Midbrain (tissue), 1 donor: ENCODE results near the gene ZMIZ1.

Source experiments
- DNase-seq: peaks from one replicate; lab custom pipeline; 2025; lab: John Stamatoyannopoulos, UW

Gene ZMIZ1

DNA sequence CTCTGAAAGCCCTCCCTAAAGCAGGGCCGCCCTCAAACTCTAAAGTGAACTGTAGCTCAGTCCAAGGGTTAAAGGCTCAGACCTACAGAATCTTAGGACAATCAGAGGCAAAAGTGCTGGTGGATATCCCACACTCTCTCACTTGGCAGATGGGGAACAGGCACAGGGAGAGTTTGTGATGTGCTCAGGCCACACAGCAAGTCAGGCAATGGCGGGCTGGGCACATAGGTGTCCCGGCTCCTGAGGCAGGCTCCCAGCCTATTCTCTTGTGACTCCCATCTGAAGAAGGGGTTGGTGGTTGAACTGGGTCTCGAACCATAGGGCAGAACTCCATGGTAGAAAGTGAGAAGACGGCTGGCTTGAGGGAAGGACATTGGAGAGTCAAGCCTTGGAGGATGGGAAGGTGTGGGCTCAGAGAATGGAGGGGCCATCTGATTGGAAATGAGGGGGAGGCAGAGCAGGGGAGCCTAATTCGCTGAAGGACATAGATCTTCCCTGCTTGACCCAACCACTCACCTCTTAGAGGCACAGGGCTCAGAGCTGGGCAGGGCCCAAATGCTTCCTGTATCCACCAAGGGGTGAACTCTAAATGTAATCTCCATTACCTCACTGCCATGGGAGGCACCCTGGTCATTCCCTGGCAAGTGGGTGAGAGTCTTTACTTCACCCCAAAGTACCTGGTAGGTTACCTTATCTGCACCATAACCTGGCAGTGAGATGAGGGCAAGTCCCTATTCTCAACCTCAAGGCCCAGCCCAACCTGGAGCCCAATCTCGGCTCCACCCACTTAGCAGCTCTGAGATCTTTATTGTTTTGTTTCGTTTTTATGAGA is 4.9 kb upstream of the ZMIZ1 start:
- no peak for DNase-seq

DNA sequence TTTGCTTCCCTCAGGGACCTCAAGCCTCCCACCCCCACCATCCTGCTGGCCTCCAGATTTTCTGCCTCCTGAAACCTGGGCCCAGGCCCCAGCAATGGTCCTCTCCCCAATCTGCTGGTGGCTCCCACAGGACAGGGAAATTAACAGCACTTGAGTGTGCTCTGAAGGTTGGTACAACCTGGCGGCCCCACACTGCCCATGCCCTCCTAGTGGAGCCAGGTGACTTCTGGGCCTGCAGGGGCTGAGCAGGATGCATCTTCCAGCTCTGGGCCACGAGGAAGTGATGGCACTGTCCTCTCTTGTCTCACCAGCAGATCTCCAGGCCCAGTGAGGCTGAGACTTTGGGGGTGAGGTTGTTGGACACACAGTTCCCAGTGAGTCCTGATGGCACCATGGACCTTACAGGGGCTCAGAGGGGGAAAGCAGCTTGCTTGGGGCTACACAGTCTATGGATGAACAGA is 3.6 kb upstream of the ZMIZ1 start:
- DNase-seq = no peak

DNA sequence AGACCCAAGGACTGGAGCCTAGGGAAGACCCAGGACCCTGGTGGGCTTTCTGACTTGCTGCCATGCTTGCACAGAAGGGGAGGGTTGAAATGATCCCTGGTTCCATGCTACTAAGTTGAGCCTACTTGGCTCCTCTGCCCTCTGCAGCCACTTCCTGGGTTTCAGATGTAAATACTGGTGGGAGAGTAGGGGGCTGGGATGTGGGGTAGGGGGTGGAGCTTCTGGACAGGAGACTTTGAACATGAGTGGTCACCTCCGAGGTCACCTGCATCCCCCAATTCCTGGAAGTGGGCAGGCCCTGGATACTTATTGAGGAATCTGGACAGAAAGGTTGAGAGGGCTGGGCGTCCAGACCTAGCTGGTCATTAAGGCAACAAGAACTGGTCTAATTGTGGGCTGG is 2.9 kb upstream of the ZMIZ1 start:
- DNase-seq = no peak

DNA sequence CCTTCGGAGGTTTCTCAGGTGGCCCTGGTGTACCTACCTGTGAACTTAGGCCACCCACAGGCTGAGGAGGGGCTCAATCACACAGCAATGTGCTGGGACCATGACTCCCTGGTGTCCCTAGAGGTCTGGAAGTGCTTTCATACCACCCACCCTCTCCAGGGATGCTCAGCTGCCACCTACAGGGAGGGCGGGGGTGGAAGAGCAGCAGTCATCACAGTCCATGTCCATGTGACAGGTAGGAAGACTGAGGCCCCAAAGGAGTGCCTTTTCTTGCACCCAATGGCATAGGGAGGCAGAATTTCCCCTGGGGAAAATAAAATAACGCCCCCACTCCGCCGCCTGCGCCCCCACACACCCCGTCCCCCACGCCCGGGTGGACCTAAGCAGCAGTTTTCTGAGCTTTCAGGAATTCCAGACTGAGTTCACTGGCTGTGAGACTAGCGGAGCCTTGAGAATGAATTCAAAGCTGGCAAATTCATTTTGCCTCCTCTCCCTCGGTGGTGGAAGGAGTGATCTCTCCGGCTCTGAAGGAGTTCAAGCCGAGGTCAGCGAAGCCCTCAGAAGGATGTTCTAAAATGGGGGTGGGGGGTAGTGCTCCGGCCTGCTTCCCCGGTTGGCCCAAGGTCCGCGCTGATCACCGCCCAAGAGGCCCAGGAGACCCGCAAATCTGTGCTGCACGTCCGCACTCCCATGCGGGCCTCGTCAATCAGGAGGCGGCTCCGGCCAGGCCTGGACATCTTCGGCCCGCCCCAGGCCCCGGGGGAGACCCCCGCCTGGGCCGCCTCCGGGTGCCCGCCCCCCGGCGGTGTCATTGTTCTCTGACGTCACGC is 2.1 kb upstream of the ZMIZ1 start:
- DNase-seq = no peak

DNA sequence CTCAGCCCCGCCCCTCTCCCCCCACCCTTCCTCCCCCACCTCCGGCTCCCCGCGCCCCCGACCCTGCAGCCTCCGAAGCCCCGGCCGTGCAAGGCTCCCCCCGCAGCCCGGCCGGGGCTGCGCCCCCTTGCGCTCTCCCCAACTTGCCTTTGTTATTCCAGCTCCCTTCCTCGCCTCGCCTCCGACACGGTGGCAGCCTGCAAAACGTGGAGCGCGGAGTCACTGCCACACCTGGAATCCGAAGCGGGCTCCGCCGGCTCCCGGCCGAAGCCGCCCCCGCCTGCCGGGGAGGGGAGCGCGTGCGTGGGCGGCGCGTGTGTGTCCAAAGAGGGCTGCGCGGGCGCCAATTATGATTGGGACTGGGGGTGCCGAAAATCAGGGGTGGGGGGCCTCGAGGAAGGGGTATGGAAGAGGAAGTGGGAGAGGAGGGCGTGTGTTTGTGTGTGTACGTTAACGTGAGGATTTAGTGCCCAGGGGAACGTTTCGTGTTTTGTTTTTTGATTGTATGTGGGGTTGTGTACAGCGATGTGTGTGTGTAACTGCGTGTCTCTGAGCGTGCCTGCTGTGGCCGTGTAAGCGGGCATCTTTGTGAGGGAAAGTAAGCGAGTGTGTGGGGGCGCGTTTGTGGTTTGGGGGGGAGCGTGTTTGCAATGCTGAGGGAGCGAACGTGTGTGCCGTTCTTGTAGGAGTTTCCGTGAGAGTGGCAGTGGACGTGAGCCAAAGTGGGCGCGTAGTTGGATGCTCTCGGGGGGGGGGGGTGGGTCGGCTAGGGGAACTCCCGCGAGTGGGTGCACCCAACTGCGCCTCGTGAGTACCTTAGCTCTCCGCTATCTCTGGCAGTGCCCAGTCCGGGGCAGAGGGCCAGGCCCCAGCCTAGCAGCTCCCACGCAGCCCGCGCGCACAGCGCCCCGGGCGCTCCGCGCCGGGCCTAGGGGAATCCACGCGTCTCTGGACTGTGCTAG is 1.2 kb upstream of the ZMIZ1 start:
- DNase-seq = peak; percentile 85

DNA sequence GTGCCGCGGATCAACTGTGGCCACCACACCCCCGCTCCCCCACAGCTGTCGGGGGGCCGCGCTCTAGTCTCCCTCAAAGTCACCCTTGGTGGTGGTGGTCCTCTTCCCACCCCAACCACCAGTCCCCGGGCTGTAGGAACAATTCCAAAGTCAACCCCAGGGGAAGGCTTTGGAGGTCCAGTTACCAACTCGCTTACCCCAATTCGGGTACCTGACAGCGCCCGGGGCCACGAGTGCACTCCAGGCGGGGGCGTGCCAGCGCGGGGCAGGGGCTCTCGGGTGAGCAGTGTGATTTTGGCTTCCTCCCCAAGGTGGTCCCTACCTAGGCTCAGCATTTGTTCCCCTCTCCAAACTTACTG is 584 bp upstream of the ZMIZ1 start:
- DNase-seq = no peak

- DNase-seq = no peak
These were observed 737 bp downstream of the ZMIZ1 start for GRCh38 chr10:79069325-79070080.

DNA sequence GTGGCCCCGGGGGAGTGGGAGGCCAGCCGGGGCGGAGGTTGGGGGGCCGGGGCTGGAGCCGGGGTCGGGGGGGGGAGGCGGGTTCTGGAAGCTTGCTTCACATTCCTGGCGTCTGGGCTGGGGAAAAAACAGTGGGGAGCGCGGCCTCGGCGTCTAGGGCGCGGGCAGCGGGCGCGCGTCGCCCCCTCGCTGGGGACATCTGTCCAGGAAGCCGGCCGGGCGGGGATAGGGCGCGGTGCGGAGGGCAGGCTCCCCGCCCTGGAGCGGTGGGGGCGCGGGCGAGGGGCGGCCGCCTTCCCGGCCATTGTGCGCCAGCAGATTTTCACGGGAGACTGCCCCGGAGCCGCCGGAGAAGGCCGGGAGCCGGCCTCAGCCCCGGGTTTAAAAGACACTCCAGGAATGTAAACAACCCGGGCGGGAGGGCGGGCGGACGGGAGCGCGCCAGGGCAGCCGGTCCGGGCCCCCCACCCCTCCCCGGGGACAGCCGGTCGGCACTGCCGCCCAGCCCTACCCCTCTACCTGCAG is 1.4 kb downstream of the ZMIZ1 start:
- DNase-seq = peak; percentile 66

DNA sequence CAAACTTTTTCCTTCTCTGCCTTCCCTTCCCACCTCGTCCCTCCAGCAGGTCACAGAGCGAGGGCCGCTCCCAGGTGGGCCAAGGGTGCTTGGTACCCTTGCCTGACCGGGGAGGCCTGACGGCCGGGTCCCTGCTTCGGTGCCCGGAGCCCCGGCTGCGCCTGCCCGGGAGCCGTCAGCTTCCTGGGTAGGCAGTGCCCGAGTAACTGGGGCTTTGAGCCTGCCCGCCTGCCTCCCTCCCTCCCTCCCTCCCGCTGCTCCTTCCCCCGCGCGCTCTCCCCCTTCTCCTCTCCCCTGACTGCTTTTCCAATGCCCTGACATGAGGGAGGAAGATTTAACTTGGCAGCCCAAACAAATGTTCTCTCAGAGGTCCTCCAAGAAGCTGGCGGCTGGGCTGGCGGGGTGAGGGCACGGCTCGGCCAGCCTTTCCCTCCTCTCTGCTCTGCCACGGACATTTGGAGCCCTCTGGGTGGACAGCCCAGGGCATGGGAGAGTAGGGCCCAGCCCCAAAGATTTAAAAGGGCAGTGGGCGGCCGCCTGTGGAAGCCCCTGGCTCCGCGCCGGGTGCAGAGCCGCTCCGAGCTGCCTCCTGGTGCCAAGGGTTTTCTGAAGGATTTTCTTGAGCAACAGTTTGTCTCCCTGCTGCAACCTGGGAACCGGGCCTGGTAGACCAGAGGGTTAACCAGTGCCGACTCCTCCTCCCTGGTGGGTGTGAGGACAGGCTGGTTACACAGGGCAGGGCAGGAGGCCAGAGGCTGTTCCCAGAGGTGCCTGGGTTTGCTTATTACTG is 2.0 kb downstream of the ZMIZ1 start:
- DNase-seq = peak; percentile 90

GRCh38 chr10:79071396-79071923 is 2.7 kb downstream of the ZMIZ1 start:
- DNase-seq = no peak

GRCh38 chr10:79072041-79072441 is 3.3 kb downstream of the ZMIZ1 start:
- DNase-seq = peak; percentile 63

DNA sequence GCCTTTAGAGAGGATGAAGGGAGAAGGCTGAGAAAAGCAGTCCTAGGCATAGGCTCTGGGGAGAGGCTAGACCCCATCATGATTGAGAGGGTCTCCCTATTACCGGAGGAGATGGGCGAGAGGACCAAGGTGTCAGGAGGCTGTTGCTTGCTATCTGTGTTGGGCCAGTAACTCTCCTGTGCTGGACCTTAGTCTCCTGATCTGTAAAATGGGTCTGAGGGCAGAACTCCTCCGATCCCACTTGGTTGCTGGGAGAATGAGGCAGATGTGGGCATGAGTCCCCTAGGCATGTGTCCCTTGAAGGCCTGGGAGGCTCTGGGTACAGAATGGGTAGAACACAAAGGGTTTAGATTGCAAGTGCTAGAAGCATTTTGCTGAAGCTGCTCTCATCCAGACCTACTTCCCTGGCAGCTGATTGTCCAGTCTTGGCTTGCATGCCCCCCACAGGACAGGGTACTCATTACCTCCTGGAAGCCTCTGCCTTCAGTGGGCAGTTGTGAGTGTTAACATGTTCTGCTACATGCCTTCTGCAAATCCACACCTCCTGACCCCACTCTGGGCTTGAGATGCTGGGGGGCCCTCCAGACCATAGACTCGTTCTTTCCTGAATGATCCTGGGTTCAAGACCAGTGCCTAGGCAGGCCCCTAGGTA is 4.4 kb downstream of the ZMIZ1 start:
- DNase-seq = no peak

GRCh38 chr10:79073784-79074432 is 5.1 kb downstream of the ZMIZ1 start:
- no peak for DNase-seq

- DNase-seq = no peak
These were observed 6.0 kb downstream of the ZMIZ1 start for GRCh38 chr10:79074732-79075131.

DNA sequence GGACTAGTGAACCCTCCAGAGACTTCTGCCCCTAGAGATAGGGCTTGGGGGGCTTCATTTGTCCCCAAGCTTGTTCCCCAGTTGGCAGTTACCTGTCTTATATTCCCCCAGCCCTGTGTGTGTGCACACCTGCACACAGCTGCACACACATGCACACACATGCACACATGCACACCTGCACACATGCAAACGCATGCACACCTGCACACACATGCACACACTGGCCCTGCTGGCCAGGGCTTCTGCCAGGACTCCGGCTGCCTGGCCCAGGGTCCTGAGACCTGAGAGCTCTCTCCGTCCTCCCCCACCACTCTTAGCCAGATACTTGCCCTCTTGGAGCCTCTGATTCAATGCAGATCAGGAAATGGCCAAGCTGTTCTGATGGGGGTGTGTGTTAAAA is 6.7 kb downstream of the ZMIZ1 start:
- no peak for DNase-seq

DNA sequence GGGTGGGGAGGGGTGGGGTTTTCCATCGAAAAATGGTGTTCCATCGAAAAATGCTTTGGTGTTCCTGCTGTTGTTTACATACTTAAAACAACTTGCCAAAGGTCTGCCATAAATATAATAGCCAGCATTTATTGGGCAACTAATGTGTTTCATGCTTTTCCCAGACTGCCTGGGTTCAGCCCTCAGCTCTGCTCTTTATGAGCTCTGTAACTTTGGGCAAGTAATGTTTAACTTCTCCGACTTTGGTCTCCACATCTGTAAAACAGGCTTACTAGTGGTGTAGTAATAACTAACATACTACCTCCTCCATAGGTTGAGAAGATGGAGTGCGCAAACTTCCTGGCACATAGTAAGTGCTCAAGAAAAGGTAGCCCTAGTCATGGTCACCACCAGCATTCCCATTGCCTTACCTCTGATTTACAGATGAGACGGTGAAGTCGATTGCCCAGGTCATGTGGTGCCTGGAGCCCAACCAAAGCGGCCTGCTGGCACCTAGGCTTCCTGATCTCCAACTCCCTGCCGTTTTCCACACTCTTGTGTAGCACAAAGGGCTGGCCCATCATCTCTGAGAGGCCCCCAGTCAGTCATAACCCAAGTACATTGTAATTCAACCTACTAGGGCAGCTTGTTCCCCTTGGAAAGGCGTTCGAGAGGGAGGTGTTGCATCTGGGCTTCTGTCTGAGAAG is 8.9 kb downstream of the ZMIZ1 start:
- no peak for DNase-seq

DNA sequence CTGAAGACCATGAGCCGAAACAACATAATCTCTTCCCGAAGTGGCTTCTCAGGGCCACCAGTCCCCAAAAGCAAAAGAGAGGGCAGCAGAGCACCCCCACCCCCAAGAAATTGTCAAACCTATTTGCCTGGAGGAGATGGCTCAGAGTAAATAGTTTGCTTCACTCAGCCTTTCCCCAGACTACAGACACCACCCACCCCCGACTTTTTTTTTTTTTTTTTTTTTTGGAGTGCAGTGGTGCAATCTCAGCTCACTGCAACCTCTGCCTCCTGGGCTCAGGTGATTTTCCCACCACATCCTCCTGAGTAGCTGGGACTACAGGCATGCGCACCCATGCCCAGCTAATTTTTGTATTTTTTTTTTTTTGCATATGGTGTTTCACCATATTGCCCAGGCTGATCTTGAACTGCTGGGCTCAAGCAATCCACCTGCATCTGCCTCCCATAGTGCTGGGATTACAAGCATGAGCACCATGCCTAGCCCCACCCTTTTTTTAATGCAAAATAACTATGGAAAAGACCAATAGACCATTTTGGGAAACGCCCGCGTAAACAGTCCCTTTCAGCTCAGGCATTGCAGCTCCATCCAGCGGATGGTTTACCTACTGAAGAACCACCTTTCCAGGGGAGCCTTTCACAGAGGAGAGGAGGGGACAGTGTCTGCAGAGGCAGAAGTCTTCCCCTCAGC is 9.7 kb downstream of the ZMIZ1 start:
- DNase-seq = no peak

- DNase-seq = no peak
These were observed 10.3 kb downstream of the ZMIZ1 start for GRCh38 chr10:79079054-79079397.
